A549 (cell line): Measurements from ENCODE around the gene CYP2D6.

Experiments used
- BHLHE40 ChIP-seq: IDR thresholded peaks from 2 replicates; pipeline ENCODE4 v1.6.1; 2012; ENCODE audit warnings: low read depth, low read length, inconsistent platforms
- CHD2 ChIP-seq: fragments of 150-350 bp; IDR thresholded peaks from 2 replicates; pipeline ENCODE4 v1.6.1; 2014; ENCODE audit warnings: low read length; ENCODE audit not compliant: partially characterized antibody
- EP300 ChIP-seq, 2 experiments: fragments of >200 bp; sonication (Bioruptor Twin); formaldehyde crosslinking; IDR thresholded peaks; 2 replicates in 1 of 2; 3 replicates in 1 of 2; pipeline ENCODE4 v1.6.1; 2016 to 2017
- JUNB ChIP-seq: fragments of >200 bp; sonication (Bioruptor Twin); formaldehyde crosslinking; IDR thresholded peaks from 2 replicates; pipeline ENCODE4 v1.6.1; 2016
- POLR2A ChIP-seq: IDR thresholded peaks from 2 replicates; pipeline ENCODE4 v1.6.1; 2012; ENCODE audit warnings: mild to moderate bottlenecking, low read length
- POLR2AphosphoS2 ChIP-seq: conservative IDR thresholded peaks from 2 replicates; pipeline ENCODE4 v1.6.1; 2012; ENCODE audit warnings: low read length, improper control_type of control experiment, inconsistent platforms
- SREBF2 ChIP-seq: fragments of 450-650 bp; IDR thresholded peaks from 2 replicates; pipeline ENCODE4 v1.6.1; 2014; ENCODE audit warnings: mild to moderate bottlenecking, moderate library complexity
- TF ChIP-seq, protein P1 (sequence below): IDR thresholded peaks from 2 replicates; pipeline ENCODE4 v1.6.1; 2012

DNA sequence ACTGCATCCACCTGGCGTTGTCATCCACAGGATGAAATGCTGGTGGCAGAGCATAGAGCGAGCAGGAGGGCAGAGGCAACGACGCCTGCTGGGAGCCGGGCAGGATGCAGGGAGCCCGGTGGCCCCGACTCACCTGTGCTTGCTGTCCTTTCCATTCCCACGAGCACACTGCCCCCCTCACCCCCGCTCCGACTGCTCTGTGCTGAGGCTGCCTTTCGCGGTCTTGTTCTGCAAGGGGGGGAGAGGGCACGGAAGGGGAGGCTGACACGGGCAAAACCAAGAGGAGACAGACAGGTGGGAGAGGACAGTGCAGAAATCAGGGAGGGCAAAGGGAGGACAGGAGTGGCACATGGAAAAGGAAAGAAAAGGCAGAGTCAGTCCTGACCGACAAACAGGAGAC, 37.9 kb upstream of the CYP2D6 start:
- TF ChIP-seq EP300 (IDR thresholded peaks at IDR 0.05) (no peak), CHD2 (no peak), SREBF2 (no peak), POLR2AphosphoS2 (no peak), POLR2A (no peak), BHLHE40 (no peak), JUNB (no peak)
- TF ChIP-seq, protein P1, sequence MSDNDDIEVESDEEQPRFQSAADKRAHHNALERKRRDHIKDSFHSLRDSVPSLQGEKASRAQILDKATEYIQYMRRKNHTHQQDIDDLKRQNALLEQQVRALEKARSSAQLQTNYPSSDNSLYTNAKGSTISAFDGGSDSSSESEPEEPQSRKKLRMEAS, result no peak
